KG1 (cell line): ENCODE data around the gene DHRS7C.
"Not testable (repeated sequence)": the region's sequence is repeated elsewhere in the genome, so short reads cannot be mapped to it uniquely, and the experiment has no call there.

ENCODE experiments used
- DNase-seq: peaks from one replicate; lab custom pipeline; 2025; lab: John Stamatoyannopoulos, UW

DHRS7C gene

GRCh38 chr17:9810100-9810949, 18.9 kb upstream of the DHRS7C start:
- no peak for DNase-seq

GRCh38 chr17:9809409-9809808, 18.0 kb upstream of the DHRS7C start:
- no peak for DNase-seq

GRCh38 chr17:9806699-9807098, 15.3 kb upstream of the DHRS7C start:
- no peak for DNase-seq

- no peak for DNase-seq
Observed at GRCh38 chr17:9805769-9806168, 14.4 kb upstream of the DHRS7C start.

- no peak for DNase-seq
Observed at GRCh38 chr17:9802697-9803096, 11.3 kb upstream of the DHRS7C start.

- DNase-seq: no peak
Observed at GRCh38 chr17:9802294-9802693, 10.9 kb upstream of the DHRS7C start.

- DNase-seq: no peak
Observed at GRCh38 chr17:9801505-9801904, 10.1 kb upstream of the DHRS7C start.

- DNase-seq: no peak
Observed at GRCh38 chr17:9798724-9799123, 7.3 kb upstream of the DHRS7C start.

GRCh38 chr17:9798008-9798407, 6.6 kb upstream of the DHRS7C start:
- DNase-seq: no peak

- no peak for DNase-seq
Observed at GRCh38 chr17:9792181-9792840, 919 bp upstream of the DHRS7C start.

- no peak for DNase-seq
Observed at GRCh38 chr17:9790316-9790715, 1.1 kb downstream of the DHRS7C start.

GRCh38 chr17:9788601-9789000, 2.8 kb downstream of the DHRS7C start:
- DNase-seq: no peak

GRCh38 chr17:9784544-9784943, 6.8 kb downstream of the DHRS7C start:
- no peak for DNase-seq

GRCh38 chr17:9783465-9783864, 7.9 kb downstream of the DHRS7C start:
- not testable (repeated sequence) for DNase-seq

- DNase-seq: no peak
Observed at GRCh38 chr17:9783050-9783449, 8.3 kb downstream of the DHRS7C start.

- no peak for DNase-seq
Observed at GRCh38 chr17:9780552-9780951, 10.8 kb downstream of the DHRS7C start.

- DNase-seq: no peak
Observed at GRCh38 chr17:9776911-9777310, 14.5 kb downstream of the DHRS7C start.

GRCh38 chr17:9772658-9773057, 18.7 kb downstream of the DHRS7C start:
- DNase-seq: no peak

- no peak for DNase-seq
Observed at GRCh38 chr17:9771465-9771864, 19.9 kb downstream of the DHRS7C start.

- no peak for DNase-seq
Observed at GRCh38 chr17:9769036-9769695, 22.2 kb downstream of the DHRS7C start.

- DNase-seq: no peak
Observed at GRCh38 chr17:9768381-9768934, 22.9 kb downstream of the DHRS7C start.

GRCh38 chr17:9767432-9767991, 23.9 kb downstream of the DHRS7C start:
- DNase-seq: no peak
